ENCODE measurements around the gene EYA2.

The EYA2 gene

GRCh38 chr20:47079047-47079446 lies 184.4 kb downstream of the EYA2 start:
- DNase-seq, result no peak

- no peak for DNase-seq
Measured at GRCh38 chr20:47080365-47080764, 185.7 kb downstream of the EYA2 start.

GRCh38 chr20:47086316-47086715 lies 191.7 kb downstream of the EYA2 start:
- no peak for DNase-seq

- DNase-seq, result no peak
Measured at GRCh38 chr20:47088335-47088734, 193.7 kb downstream of the EYA2 start.

- DNase-seq, result no peak
Measured at GRCh38 chr20:47089151-47089550, 194.5 kb downstream of the EYA2 start.

GRCh38 chr20:47090835-47091234 lies 196.2 kb downstream of the EYA2 start:
- DNase-seq, result no peak

- DNase-seq, result no peak
Measured at GRCh38 chr20:47093320-47093966, 198.8 kb downstream of the EYA2 start.

- DNase-seq, result no peak
Measured at GRCh38 chr20:47095690-47096089, 201.0 kb downstream of the EYA2 start.

GRCh38 chr20:47097691-47098622 lies 203.3 kb downstream of the EYA2 start:
- DNase-seq, result no peak

GRCh38 chr20:47099093-47099492 lies 204.4 kb downstream of the EYA2 start:
- DNase-seq, result no peak

- no peak for DNase-seq
Measured at GRCh38 chr20:47099825-47100441, 205.3 kb downstream of the EYA2 start.

GRCh38 chr20:47102629-47103028 lies 208.0 kb downstream of the EYA2 start:
- DNase-seq, result no peak

GRCh38 chr20:47106786-47107185 lies 212.1 kb downstream of the EYA2 start:
- no peak for DNase-seq

- DNase-seq, result no peak
Measured at GRCh38 chr20:47108994-47109393, 214.4 kb downstream of the EYA2 start.

- DNase-seq, result no peak
Measured at GRCh38 chr20:47110819-47111218, 216.2 kb downstream of the EYA2 start.

- no peak for DNase-seq
Measured at GRCh38 chr20:47111576-47111975, 216.9 kb downstream of the EYA2 start.

- DNase-seq, result no peak
Measured at GRCh38 chr20:47113362-47114109, 218.9 kb downstream of the EYA2 start.

- DNase-seq, result no peak
Measured at GRCh38 chr20:47115694-47116093, 221.1 kb downstream of the EYA2 start.

GRCh38 chr20:47117371-47117770 lies 222.7 kb downstream of the EYA2 start:
- no peak for DNase-seq

- DNase-seq, result no peak
Measured at GRCh38 chr20:47117773-47118172, 223.1 kb downstream of the EYA2 start.

GRCh38 chr20:47118206-47118605 lies 223.6 kb downstream of the EYA2 start:
- no peak for DNase-seq

- no peak for DNase-seq
Measured at GRCh38 chr20:47118641-47119040, 224.0 kb downstream of the EYA2 start.

- no peak for DNase-seq
Measured at GRCh38 chr20:47120346-47120936, 225.8 kb downstream of the EYA2 start.
